Trophoblast cell (in vitro differentiated cells and primary cell): ENCODE measurements around the gene CS.

Experiments used
- DNase-seq, 2 donors: peaks; one replicate each; pipeline ENCODE4 v3.0.0-alpha.2; 2016
- H2AFZ ChIP-seq: 2 replicates; pipeline ENCODE4 v1.6.1; 2013; ENCODE audit warnings: low read length, moderate library complexity, mild to moderate bottlenecking; ENCODE audit not compliant: insufficient read depth, poor library complexity
- H2AK5ac ChIP-seq: 2 replicates; pipeline ENCODE4 v1.6.1; 2013; ENCODE audit warnings: mild to moderate bottlenecking, low read length
- H2BK120ac ChIP-seq: 2 replicates; pipeline ENCODE4 v1.6.1; 2013; ENCODE audit warnings: low read length, mild to moderate bottlenecking, moderate library complexity; ENCODE audit not compliant: insufficient read depth, poor library complexity
- H2BK12ac ChIP-seq: 2 replicates; pipeline ENCODE4 v1.6.1; 2013; ENCODE audit warnings: mild to moderate bottlenecking, low read length, moderate library complexity
- H2BK5ac ChIP-seq: 2 replicates; pipeline ENCODE4 v1.6.1; 2013; ENCODE audit warnings: low read length, low read depth, moderate library complexity, mild to moderate bottlenecking; ENCODE audit not compliant: poor library complexity
- H3K14ac ChIP-seq: 2 replicates; pipeline ENCODE4 v1.6.1; 2013; ENCODE audit warnings: mild to moderate bottlenecking, low read length
- H3K18ac ChIP-seq: 2 replicates; pipeline ENCODE4 v1.6.1; 2013; ENCODE audit warnings: mild to moderate bottlenecking, low read length
- H3K23ac ChIP-seq: 2 replicates; pipeline ENCODE4 v1.6.1; 2013; ENCODE audit warnings: low read length
- H3K27ac ChIP-seq: 2 replicates; pipeline ENCODE4 v1.5.1; 2013; ENCODE audit warnings: low read depth, mild to moderate bottlenecking, inconsistent platforms, low read length, moderate library complexity
- H3K27me3 ChIP-seq: 2 replicates; pipeline ENCODE4 v1.6.1; 2013; ENCODE audit warnings: inconsistent platforms, mild to moderate bottlenecking, low read length, moderate library complexity; ENCODE audit not compliant: insufficient read depth
- H3K36me3 ChIP-seq, 2 experiments: 1 replicate in 1 of 2; 2 replicates in 1 of 2; pipeline ENCODE4 v1.6.1; 2013; ENCODE audit warnings: low read length in 2 of 2, mild to moderate bottlenecking in 2 of 2, moderate library complexity in 1 of 2; ENCODE audit not compliant: insufficient read depth in 2 of 2, control insufficient read depth in 1 of 2
- H3K4ac ChIP-seq: 2 replicates; pipeline ENCODE4 v1.6.1; 2013; ENCODE audit warnings: low read depth, mild to moderate bottlenecking, low read length, moderate library complexity
- H3K4me1 ChIP-seq, 2 experiments: 1 replicate in 1 of 2; 2 replicates in 1 of 2; pipeline ENCODE4 v1.6.1; 2013; ENCODE audit warnings: low read length in 2 of 2, mild to moderate bottlenecking in 2 of 2, moderate library complexity in 1 of 2; ENCODE audit not compliant: insufficient read depth in 2 of 2, control insufficient read depth in 1 of 2
- H3K4me2 ChIP-seq: 2 replicates; pipeline ENCODE4 v1.6.1; 2013; ENCODE audit warnings: inconsistent platforms, mild to moderate bottlenecking, low read length, moderate library complexity
- H3K4me3 ChIP-seq: 2 replicates; pipeline ENCODE4 v1.5.1; 2013; ENCODE audit warnings: mild to moderate bottlenecking, low read depth, low read length, inconsistent platforms
- H3K79me1 ChIP-seq: one replicate; pipeline ENCODE4 v1.6.1; 2013; ENCODE audit warnings: low read length
- H3K79me2 ChIP-seq: 2 replicates; pipeline ENCODE4 v1.6.1; 2013; ENCODE audit warnings: low read length, mild to moderate bottlenecking; ENCODE audit not compliant: control insufficient read depth, insufficient read depth, poor library complexity
- H3K9ac ChIP-seq: 2 replicates; pipeline ENCODE4 v1.6.1; 2013; ENCODE audit warnings: mild to moderate bottlenecking, low read length
- H3K9me3 ChIP-seq: 2 replicates; pipeline ENCODE4 v1.6.1; 2013; ENCODE audit warnings: low read depth, mild to moderate bottlenecking, control low read depth, inconsistent platforms, low read length; ENCODE audit not compliant: insufficient read depth
- H4K12ac ChIP-seq: 2 replicates; pipeline ENCODE4 v1.6.1; 2013; ENCODE audit warnings: low read depth, mild to moderate bottlenecking, low read length, moderate library complexity
- H4K8ac ChIP-seq: 2 replicates; pipeline ENCODE4 v1.6.1; 2013; ENCODE audit warnings: low read depth, mild to moderate bottlenecking, low read length, moderate library complexity
- H4K91ac ChIP-seq: one replicate; pipeline ENCODE4 v1.6.1; 2013; ENCODE audit warnings: low read depth, mild to moderate bottlenecking, low read length, moderate library complexity
- WGBS: extraction: QIAGEN DNeasy Blood & Tissue Kit; methylation state at CpG from one replicate; pipeline ENCODE4 v1.1.7; 2013; ENCODE audit warnings: missing lambda C conversion rate; ENCODE audit not compliant: insufficient read length, insufficient coverage; ENCODE audit errors: extremely low coverage; 5-methylcytosine and 5-hydroxymethylcytosine counted together

CS gene

GRCh38 chr12:56258820-56259183 is 41.3 kb downstream of the CS start:
- Histone ChIP-seq H3K79me2 (peaks cover 11% of the 10 kb centered on the region), H2BK12ac (no peak overlapping the region), H3K4ac (peak overlapping the region; percentile 22), H4K8ac (peak overlapping the region; percentile 90), H3K14ac (peak overlapping the region; percentile 76), H3K79me1 (peaks cover 12% of the 10 kb centered on the region), H2AFZ (peak overlapping the region; percentile 69), H3K9me3 (no peaks in the 10 kb centered on the region), H3K36me3 (peaks cover 23 to 27% of the 10 kb centered on the region in 2 experiments), H2BK5ac (no peak overlapping the region), H3K9ac (peak overlapping the region; percentile 98), H3K27me3 (no peaks in the 10 kb centered on the region), H3K27ac (no peak overlapping the region), H4K12ac (peak overlapping the region; percentile 96), H4K91ac (peak overlapping the region; percentile 87), H2AK5ac (no peak overlapping the region), H3K4me1 (peaks cover 8 to 9% of the 10 kb centered on the region in 2 experiments), H3K18ac (no peak overlapping the region), H2BK120ac (no peak overlapping the region), H3K4me3 (peak overlapping the region; percentile 85), H3K23ac (no peak overlapping the region), H3K4me2 (peak overlapping the region; percentile 91)
- no peak for DNase-seq
- WGBS: no CpG with 5 or more reads among the region's 9 CpGs

- H4K12ac ChIP-seq: peak within 1 kb of the TSS; percentile 96
- peak within 1 kb of the TSS; percentile 96 for H2AFZ ChIP-seq
- H3K14ac ChIP-seq: peak within 1 kb of the TSS; percentile 97
- peak within 1 kb of the TSS; percentile 71 for H2AK5ac ChIP-seq
- H3K79me2 ChIP-seq: peaks cover 11% of the 10 kb centered on the region
- H4K8ac ChIP-seq: peak within 1 kb of the TSS; percentile 90
- peak within 1 kb of the TSS; percentile 87 for H4K91ac ChIP-seq
- H3K23ac ChIP-seq: no peak within 1 kb of the TSS
- H2BK120ac ChIP-seq: peak within 1 kb of the TSS; percentile 65
- peaks cover 8 to 9% of the 10 kb centered on the region in 2 experiments for H3K4me1 ChIP-seq
- peak within 1 kb of the TSS; percentile 91 for H3K4me2 ChIP-seq
- no CpG with 5 or more reads among the region's 78 CpGs for WGBS
- H3K18ac ChIP-seq: peak within 1 kb of the TSS; percentile 97
- peak within 1 kb of the TSS; percentile 78 for H2BK5ac ChIP-seq
- peak within 1 kb of the TSS; percentile 68 for H3K4ac ChIP-seq
- H3K27ac ChIP-seq: peak within 1 kb of the TSS; percentile 48
- no peaks in the 10 kb centered on the region for H3K9me3 ChIP-seq
- peaks cover 28 to 33% of the 10 kb centered on the region in 2 experiments for H3K36me3 ChIP-seq
- peaks cover 12% of the 10 kb centered on the region for H3K79me1 ChIP-seq
- H2BK12ac ChIP-seq: no peak within 1 kb of the TSS
- DNase-seq: peak; percentile 44 to 82
- H3K27me3 ChIP-seq: no peaks in the 10 kb centered on the region
- H3K9ac ChIP-seq: peak within 1 kb of the TSS; percentile 98
- peak within 1 kb of the TSS; percentile 96 for H3K4me3 ChIP-seq
Measured at GRCh38 chr12:56258068-56258819, 41.9 kb downstream of the CS start, which contains the start of gene ANKRD52. Gene ANKRD52 (minus strand): TSS chr12:56258384. CDS start chr12:56258269, 115 bp downstream.

- H3K4me3 ChIP-seq: peak overlapping the region; percentile 96
- H3K79me2 ChIP-seq: peaks cover 11% of the 10 kb centered on the region
- peak overlapping the region; percentile 71 for H2AK5ac ChIP-seq
- H3K27me3 ChIP-seq: no peaks in the 10 kb centered on the region
- H4K8ac ChIP-seq: peak overlapping the region; percentile 90
- peak overlapping the region; percentile 97 for H3K18ac ChIP-seq
- H2BK120ac ChIP-seq: peak overlapping the region; percentile 52
- H3K4me1 ChIP-seq: peaks cover 8 to 9% of the 10 kb centered on the region in 2 experiments
- peak overlapping the region; percentile 78 for H2BK5ac ChIP-seq
- no peak overlapping the region for H3K23ac ChIP-seq
- H2BK12ac ChIP-seq: no peak overlapping the region
- peak in 1 of 2 donors; percentile 26 for DNase-seq
- H3K27ac ChIP-seq: peak overlapping the region; percentile 48
- peak overlapping the region; percentile 96 for H2AFZ ChIP-seq
- peak overlapping the region; percentile 79 for H4K12ac ChIP-seq
- peaks cover 34 to 39% of the 10 kb centered on the region in 2 experiments for H3K36me3 ChIP-seq
- peak overlapping the region; percentile 97 for H3K14ac ChIP-seq
- H3K9ac ChIP-seq: peak overlapping the region; percentile 86
- no CpG with 5 or more reads among the region's 27 CpGs for WGBS
- H4K91ac ChIP-seq: peak overlapping the region; percentile 79
- H3K4me2 ChIP-seq: peak overlapping the region; percentile 91
- H3K9me3 ChIP-seq: no peaks in the 10 kb centered on the region
- peak overlapping the region; percentile 68 for H3K4ac ChIP-seq
- peaks cover 12% of the 10 kb centered on the region for H3K79me1 ChIP-seq
Measured at GRCh38 chr12:56257491-56258067, 42.6 kb downstream of the CS start.

- no peak overlapping the region for H3K27ac ChIP-seq
- H3K4me2 ChIP-seq: peak overlapping the region; percentile 91
- whole genome bisulfite sequencing: no CpG with 5 or more reads among the region's 8 CpGs
Measured at GRCh38 chr12:56257071-56257470, 43.1 kb downstream of the CS start.

More at GRCh38 chr12:56257071-56257470, 43.1 kb downstream of the CS start:
- H2BK5ac ChIP-seq: no peak overlapping the region
- H3K4me1 ChIP-seq: peaks cover 8 to 9% of the 10 kb centered on the region in 2 experiments
- H2BK12ac ChIP-seq: no peak overlapping the region
- no peak overlapping the region for H2BK120ac ChIP-seq
- peaks cover 38 to 44% of the 10 kb centered on the region in 2 experiments for H3K36me3 ChIP-seq
- no peak overlapping the region for H3K23ac ChIP-seq
- H4K12ac ChIP-seq: no peak overlapping the region
- H3K79me2 ChIP-seq: peaks cover 11% of the 10 kb centered on the region
- no peaks in the 10 kb centered on the region for H3K9me3 ChIP-seq
- no peak overlapping the region for H2AK5ac ChIP-seq
- DNase-seq: no peak
- H3K79me1 ChIP-seq: peaks cover 12% of the 10 kb centered on the region
- H3K14ac ChIP-seq: peak overlapping the region; percentile 33
- H2AFZ ChIP-seq: no peak overlapping the region
- peak overlapping the region; percentile 96 for H3K4me3 ChIP-seq
- H3K18ac ChIP-seq: peak overlapping the region; percentile 71
- H4K91ac ChIP-seq: no peak overlapping the region
- H3K27me3 ChIP-seq: no peaks in the 10 kb centered on the region
- H3K9ac ChIP-seq: peak overlapping the region; percentile 14
- no peak overlapping the region for H4K8ac ChIP-seq
- peak overlapping the region; percentile 42 for H3K4ac ChIP-seq
